Non-pigmented ciliary epithelial cell (primary cell): ENCODE data around the gene MTURN.

ENCODE experiments used
- DNase-seq: peaks from one replicate; pipeline ENCODE4 v3.0.0-alpha.2; 2010; ENCODE audit warnings: low read depth

MTURN gene

DNA sequence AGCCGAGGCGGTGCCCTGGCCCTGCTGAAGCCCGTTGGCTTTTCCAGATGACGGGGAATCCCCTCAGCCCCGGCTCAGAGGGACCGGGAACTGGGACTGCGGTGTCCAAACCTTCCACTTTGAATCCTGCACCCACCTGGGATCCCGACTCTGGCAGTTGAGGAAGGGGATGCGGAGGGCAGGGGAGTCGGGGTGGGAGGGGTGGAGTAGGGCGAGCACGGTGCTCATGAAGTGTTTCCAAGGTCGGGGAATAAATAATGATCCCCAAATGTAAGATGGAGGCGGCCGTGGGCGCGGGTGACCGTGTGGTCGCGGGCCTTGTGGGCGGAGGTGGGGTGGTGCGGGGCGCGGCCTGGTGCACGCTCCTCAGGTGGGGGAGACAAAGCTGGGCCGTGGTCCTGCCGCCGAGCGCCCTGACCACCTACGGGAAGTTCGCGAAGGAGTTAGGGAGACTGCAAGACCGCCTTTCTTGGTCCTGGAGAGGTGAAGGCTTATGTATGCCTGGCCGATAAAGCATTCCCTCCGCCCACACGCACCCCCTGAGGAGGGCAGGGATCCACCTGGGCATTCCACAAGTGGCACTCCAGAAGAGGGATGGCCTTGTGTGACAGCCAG, 1.4 kb downstream of the MTURN start:
- DNase-seq, result no peak

- no peak for DNase-seq
Measured at GRCh38 chr7:30136743-30137485, 2.1 kb downstream of the MTURN start.

DNA sequence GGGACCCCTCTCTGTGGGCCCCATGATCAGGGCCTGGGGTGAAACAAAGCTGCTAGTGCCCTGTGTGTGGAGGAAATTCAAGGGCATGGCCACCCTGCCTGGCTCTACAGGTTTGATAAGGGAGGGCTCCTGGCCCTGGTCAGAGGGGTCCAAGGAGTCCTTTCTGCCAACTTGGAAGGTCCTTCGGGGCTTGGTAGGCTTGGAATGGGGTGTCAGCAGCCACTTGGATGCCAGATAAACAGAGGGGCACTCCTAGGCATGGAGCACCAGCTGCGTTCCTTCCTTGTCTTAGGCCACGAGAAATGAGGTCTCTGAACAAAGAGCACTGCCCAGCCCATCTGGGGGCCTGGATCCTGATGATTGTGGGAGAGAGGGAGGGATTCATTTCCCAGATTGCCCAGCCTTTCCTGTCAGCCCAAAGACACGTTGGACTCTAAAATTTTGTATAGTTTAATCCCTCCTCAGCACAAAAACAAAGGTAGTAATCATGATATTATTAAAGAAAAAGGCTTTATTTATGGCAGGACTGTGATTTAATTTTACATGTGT, 5.1 kb downstream of the MTURN start:
- no peak for DNase-seq

GRCh38 chr7:30140456-30140855, 5.7 kb downstream of the MTURN start:
- no peak for DNase-seq

GRCh38 chr7:30142710-30143109, 7.9 kb downstream of the MTURN start:
- no peak for DNase-seq

GRCh38 chr7:30143748-30144251, 9.0 kb downstream of the MTURN start:
- DNase-seq, result no peak

DNA sequence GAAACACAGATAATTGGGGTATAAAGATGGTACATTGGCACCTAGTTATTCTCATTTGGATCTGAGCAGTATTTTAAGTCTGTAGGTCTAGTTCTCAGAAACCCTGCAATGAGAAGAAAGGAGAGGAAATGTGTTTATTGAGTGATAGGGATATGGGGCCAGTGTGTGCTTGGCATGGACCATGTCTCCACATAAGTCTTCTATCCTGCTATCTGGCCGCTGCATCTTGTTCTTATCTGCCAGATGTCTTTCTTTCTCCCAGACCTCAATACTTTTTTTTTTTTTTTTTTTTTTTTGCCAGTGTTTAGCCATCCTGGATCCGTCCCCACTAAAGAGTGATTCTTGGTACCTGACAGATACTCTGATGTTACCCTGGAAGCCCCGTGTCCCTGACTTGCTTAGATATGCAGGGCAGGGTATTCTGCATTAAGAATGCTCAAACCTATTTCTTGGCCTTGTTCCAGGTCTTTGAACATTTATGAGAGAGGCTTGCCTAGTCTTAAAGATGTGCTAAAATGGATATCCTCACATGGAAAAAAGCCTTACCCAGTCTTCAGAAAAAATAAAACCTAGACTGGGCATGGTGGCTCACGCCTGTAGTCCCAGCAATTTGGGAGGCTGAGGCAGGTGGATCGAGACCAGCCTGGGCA, 10.0 kb downstream of the MTURN start:
- no peak for DNase-seq

- no peak for DNase-seq
Measured at GRCh38 chr7:30145426-30145970, 10.7 kb downstream of the MTURN start.

DNA sequence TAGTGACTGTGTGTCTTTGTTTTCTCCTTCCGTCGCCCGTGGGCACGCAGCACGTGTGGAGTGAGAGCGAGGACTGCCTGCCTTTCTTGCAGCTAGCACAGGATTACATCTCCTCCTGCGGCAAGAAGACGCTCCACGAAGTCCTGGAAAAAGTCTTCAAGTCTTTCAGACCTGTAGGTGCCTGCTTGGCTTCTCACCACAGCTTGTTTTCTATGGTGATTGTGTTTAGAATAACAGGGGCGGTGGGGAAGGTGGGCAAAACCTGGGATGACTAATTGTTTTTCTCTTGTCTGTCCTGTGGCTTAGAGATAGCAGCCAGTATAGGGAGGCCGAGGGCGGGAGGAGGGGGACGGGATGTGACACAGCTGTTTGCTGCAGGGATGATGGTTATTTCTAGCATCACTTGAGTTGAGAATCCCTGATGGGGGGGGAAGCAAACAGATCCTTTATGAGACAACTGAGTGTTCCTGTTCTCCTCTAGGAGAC, 11.4 kb downstream of the MTURN start:
- DNase-seq, result no peak

- no peak for DNase-seq
Measured at GRCh38 chr7:30147223-30147622, 12.4 kb downstream of the MTURN start.

GRCh38 chr7:30147785-30148184, 13.0 kb downstream of the MTURN start:
- DNase-seq, result no peak

DNA sequence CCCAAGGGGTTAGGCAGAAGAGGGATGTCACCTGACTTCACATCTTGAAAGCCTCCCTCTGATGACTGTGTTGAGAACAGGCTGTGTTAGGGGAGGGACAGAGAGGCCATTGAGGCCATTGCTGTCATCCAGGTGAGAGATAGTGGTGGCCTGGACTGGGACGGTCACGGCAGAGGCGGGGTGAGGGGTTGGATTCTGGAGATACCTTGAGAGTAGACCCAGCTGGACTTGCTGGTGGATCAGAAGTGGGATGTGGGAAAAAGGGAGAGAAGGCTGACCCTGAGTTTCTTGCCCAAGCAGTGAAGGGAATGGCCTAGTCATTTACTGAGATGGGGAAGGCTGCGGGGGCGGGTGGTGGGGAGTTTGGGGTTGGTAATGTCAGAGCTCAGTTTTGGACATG, 13.6 kb downstream of the MTURN start:
- no peak for DNase-seq

GRCh38 chr7:30148951-30149459, 14.2 kb downstream of the MTURN start:
- DNase-seq, result no peak

DNA sequence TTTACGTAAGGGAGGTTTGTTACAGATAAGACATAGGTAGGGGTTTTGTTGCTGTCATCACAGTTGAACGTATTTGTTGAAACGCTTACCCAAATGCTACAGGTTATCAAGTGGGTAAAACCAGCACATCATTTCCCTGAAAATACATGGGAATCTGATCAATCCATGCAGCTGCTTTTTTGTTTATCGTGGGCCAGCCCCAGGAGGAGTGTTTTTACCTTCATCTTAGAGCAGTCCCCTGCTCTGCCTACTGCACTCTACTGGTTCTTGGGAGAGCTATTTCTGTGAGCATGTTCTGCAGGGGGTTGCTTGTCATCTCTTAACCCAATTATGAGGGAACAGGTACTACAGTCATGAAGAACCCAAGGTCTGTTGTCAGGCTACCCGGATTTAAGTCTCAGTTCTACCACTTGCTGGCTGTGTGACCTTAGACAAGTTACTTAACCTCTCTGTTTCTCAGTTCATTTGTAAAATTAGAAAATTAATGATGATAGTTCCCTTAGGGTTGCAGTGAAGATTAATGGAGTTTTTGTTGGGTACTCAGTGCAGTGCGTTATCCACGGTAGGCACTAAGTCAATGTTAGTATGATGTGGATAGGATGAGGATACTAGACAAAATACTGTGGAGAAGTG, 15.0 kb downstream of the MTURN start:
- DNase-seq, result no peak

DNA sequence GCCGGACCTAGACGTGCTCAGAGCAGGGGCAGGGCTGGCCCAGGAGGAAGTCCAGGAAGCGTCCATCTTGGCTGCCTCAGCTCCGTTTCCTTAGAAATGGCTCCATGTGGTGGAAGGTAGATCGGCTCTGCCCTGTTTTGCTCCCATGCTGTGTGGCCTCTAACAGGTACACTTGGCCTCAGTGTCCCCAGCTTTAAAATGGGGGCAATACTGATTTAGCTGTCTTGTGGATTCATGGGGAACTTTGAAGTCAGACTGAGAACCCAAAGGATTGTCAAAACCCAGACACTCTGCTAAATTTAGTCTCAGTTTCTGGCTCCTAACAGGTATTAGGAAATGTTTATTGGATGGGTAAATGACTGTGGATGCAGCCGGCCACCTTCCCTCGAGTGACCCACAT, 15.9 kb downstream of the MTURN start:
- DNase-seq, result no peak

DNA sequence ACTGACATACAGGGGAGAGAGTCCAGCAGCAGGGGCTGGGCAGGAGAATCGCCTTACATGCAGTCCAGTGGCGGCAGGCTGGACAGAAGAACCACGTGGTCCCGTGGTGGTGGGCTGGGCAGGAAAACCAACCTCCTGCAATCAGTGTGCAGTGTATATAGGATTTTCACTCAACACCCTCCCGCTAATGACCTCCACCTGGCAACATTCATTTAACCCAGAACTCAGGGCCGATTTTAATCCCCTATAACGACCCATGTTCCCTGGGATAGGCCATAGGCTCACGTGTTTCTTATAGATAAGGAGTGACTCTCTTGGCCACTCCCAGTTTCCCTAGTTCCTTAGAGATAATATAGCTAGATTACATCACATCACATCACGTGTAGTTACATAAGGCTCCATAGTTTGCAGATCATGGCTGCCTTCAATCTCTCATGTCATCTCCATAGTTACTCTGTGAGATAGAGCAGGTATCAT, 19.4 kb downstream of the MTURN start:
- no peak for DNase-seq

DNA sequence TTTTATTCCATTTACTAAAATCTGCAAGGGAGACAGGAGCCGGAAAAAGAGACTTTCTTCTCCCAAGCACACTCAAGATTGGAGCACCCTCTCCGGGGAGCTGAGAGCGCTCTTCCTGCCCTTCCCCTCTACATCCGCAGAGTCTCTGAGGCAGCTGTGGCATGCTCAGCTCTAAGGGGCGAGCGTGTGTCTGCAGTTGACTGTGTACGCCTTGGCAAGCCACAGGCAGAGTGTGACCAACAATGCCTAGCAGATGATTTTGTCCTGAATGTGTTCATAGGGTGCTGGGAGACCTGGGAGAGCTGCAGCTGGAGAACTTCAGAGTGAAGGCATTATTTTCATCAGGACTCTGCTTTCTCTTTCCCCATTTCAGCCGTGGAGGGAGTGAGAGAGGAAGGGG, 20.7 kb downstream of the MTURN start:
- DNase-seq, result no peak

DNA sequence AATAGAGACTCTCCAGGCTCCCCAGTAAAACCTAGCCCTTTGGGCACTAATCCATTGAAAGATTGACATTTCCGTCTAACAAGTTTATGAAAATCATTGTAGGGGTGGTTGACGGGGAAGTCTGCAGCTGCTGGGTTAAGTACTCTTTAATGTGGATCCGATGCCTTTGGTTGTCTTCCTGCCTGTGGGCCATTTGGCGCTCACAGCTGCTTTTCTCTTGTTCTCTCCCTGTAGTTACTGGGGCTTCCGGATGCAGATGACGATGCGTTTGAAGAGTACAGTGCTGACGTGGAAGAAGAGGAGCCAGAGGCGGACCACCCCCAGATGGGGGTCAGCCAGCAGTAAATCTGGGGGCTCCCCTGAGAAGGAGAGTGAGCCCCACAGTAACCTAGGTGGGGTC, 22.4 kb downstream of the MTURN start:
- DNase-seq, result no peak

- no peak for DNase-seq
Measured at GRCh38 chr7:30159163-30159562, 24.4 kb downstream of the MTURN start.

GRCh38 chr7:30159698-30160143, 24.9 kb downstream of the MTURN start:
- DNase-seq, result no peak

DNA sequence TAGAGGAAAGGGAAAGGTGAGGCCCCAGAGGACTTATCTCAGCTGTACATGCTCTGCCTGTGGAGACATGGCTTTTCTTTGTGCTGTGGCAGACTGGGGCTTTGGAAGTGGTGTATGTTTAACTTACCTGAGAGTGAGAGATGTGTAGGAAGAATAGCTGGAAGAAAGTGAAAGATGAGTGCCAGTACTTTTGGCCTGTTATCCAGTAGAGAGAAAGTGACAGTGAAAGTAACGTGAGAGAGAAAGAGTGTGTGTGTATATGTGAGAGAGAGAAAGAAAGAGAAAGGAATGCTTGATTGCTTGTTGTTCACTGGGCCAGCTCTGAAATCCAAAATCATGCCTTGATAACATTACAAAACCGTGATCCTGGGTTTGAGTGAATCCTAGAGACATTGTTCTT, 25.5 kb downstream of the MTURN start:
- DNase-seq, result no peak

- no peak for DNase-seq
Measured at GRCh38 chr7:30162133-30162532, 27.3 kb downstream of the MTURN start.
